Measurements from ENCODE around the gene CRACDL.

The CRACDL gene

DNA sequence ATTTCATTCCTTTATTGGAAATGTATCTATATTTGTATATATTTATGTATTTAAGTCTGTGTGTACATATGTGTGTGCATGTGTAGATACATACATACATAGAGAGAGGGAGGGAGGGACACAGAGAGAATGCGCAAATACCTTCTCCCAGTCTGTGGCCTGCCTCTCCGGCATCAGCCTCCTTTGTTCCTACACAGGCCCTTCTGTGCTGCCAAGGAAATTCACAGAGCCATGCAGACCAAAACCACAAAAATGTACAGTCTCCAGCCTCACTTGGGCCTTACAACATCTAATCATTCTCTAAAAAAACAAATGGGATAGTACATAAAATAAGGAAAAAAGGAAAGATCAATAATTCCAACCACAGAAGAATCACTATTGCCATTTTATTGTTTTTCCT is 8.8 kb upstream of the CRACDL start:
- no peak overlapping the region for H3K27ac ChIP-seq (ENCODE audit: low read depth, low read length)
- H3K4me2 ChIP-seq (ENCODE audit: low read length) = no peak overlapping the region
- no CpG with 5 or more reads among the region's 2 CpGs for WGBS (ENCODE audit: extremely low coverage, insufficient coverage, insufficient read length)
- no peaks in the 10 kb centered on the region for H3K79me2 ChIP-seq (ENCODE audit: control insufficient read depth, insufficient read depth, low read length, poor library complexity)
- no peak overlapping the region for H4K8ac ChIP-seq (ENCODE audit: low read depth, low read length)
- H3K9ac ChIP-seq (ENCODE audit: low read length) = no peak overlapping the region
- no peak overlapping the region for H4K12ac ChIP-seq (ENCODE audit: low read depth, low read length)
- no peaks in the 10 kb centered on the region for H3K79me1 ChIP-seq (ENCODE audit: low read length)
- no peak overlapping the region for H2AK5ac ChIP-seq (ENCODE audit: low read length)
- no peak overlapping the region for H4K91ac ChIP-seq (ENCODE audit: low read depth, low read length)
- no peak overlapping the region for H3K14ac ChIP-seq (ENCODE audit: low read length)
- H3K27me3 ChIP-seq (ENCODE audit: insufficient read depth, low read length) = no peaks in the 10 kb centered on the region
- no peak overlapping the region for H3K4me3 ChIP-seq (ENCODE audit: low read depth, low read length)
- DNase-seq = no peak
- H2BK12ac ChIP-seq (ENCODE audit: low read length) = no peak overlapping the region
- H2AFZ ChIP-seq (ENCODE audit: insufficient read depth, low read length, poor library complexity) = no peak overlapping the region
- H3K9me3 ChIP-seq (ENCODE audit: insufficient read depth, low read depth, low read length) = no peaks in the 10 kb centered on the region
- H3K23ac ChIP-seq (ENCODE audit: low read length) = no peak overlapping the region
- no peak overlapping the region for H3K18ac ChIP-seq (ENCODE audit: low read length)
- H3K4ac ChIP-seq (ENCODE audit: low read depth, low read length) = no peak overlapping the region
- no peaks in the 10 kb centered on the region for H3K4me1 ChIP-seq (ENCODE audit: control insufficient read depth in 1 of 2, insufficient read depth in 2 of 2, low read length in 2 of 2)
- H2BK120ac ChIP-seq (ENCODE audit: insufficient read depth, low read length, poor library complexity) = no peak overlapping the region
- H3K36me3 ChIP-seq (ENCODE audit: control insufficient read depth in 1 of 2, insufficient read depth in 2 of 2, low read length in 2 of 2) = no peaks in the 10 kb centered on the region
- no peak overlapping the region for H2BK5ac ChIP-seq (ENCODE audit: low read depth, low read length, poor library complexity)

- no peak overlapping the region for H4K8ac ChIP-seq (ENCODE audit: low read depth, low read length)
- H3K79me2 ChIP-seq (ENCODE audit: control insufficient read depth, insufficient read depth, low read length, poor library complexity) = no peaks in the 10 kb centered on the region
- no peak overlapping the region for H2AFZ ChIP-seq (ENCODE audit: insufficient read depth, low read length, poor library complexity)
- no peak overlapping the region for H2BK5ac ChIP-seq (ENCODE audit: low read depth, low read length, poor library complexity)
- no peak overlapping the region for H3K9ac ChIP-seq (ENCODE audit: low read length)
- no peak overlapping the region for H3K23ac ChIP-seq (ENCODE audit: low read length)
- H3K4me2 ChIP-seq (ENCODE audit: low read length) = no peak overlapping the region
- DNase-seq = no peak
- no peak overlapping the region for H3K4ac ChIP-seq (ENCODE audit: low read depth, low read length)
- H3K4me3 ChIP-seq (ENCODE audit: low read depth, low read length) = no peak overlapping the region
- WGBS (ENCODE audit: extremely low coverage, insufficient coverage, insufficient read length) = no CpG with 5 or more reads among the region's 1 CpG
- no peak overlapping the region for H2AK5ac ChIP-seq (ENCODE audit: low read length)
- H2BK12ac ChIP-seq (ENCODE audit: low read length) = no peak overlapping the region
- H3K9me3 ChIP-seq (ENCODE audit: insufficient read depth, low read depth, low read length) = peaks cover 2% of the 10 kb centered on the region
- H3K27ac ChIP-seq (ENCODE audit: low read depth, low read length) = no peak overlapping the region
- no peak overlapping the region for H3K18ac ChIP-seq (ENCODE audit: low read length)
- no peak overlapping the region for H3K14ac ChIP-seq (ENCODE audit: low read length)
- H3K4me1 ChIP-seq (ENCODE audit: control insufficient read depth in 1 of 2, insufficient read depth in 2 of 2, low read length in 2 of 2) = peaks cover 10 to 13% of the 10 kb centered on the region in 2 experiments
- H3K79me1 ChIP-seq (ENCODE audit: low read length) = no peaks in the 10 kb centered on the region
- no peak overlapping the region for H4K91ac ChIP-seq (ENCODE audit: low read depth, low read length)
- no peak overlapping the region for H4K12ac ChIP-seq (ENCODE audit: low read depth, low read length)
- H3K36me3 ChIP-seq (ENCODE audit: control insufficient read depth in 1 of 2, insufficient read depth in 2 of 2, low read length in 2 of 2) = no peaks in the 10 kb centered on the region
- no peak overlapping the region for H2BK120ac ChIP-seq (ENCODE audit: insufficient read depth, low read length, poor library complexity)
- peaks cover 37% of the 10 kb centered on the region for H3K27me3 ChIP-seq (ENCODE audit: insufficient read depth, low read length)
Measured at GRCh38 chr2:98940102-98940501, 4.1 kb upstream of the CRACDL start.

- DNase-seq = no peak
- no peak overlapping the region for H2BK120ac ChIP-seq (ENCODE audit: insufficient read depth, low read length, poor library complexity)
- H2AK5ac ChIP-seq (ENCODE audit: low read length) = no peak overlapping the region
- no peak overlapping the region for H2AFZ ChIP-seq (ENCODE audit: insufficient read depth, low read length, poor library complexity)
- no peak overlapping the region for H2BK12ac ChIP-seq (ENCODE audit: low read length)
- no peak overlapping the region for H3K4me3 ChIP-seq (ENCODE audit: low read depth, low read length)
- no peak overlapping the region for H4K91ac ChIP-seq (ENCODE audit: low read depth, low read length)
- H3K14ac ChIP-seq (ENCODE audit: low read length) = no peak overlapping the region
- H3K18ac ChIP-seq (ENCODE audit: low read length) = no peak overlapping the region
- H4K8ac ChIP-seq (ENCODE audit: low read depth, low read length) = no peak overlapping the region
- peaks cover 2% of the 10 kb centered on the region for H3K9me3 ChIP-seq (ENCODE audit: insufficient read depth, low read depth, low read length)
- H3K79me1 ChIP-seq (ENCODE audit: low read length) = no peaks in the 10 kb centered on the region
- peaks cover 42% of the 10 kb centered on the region for H3K27me3 ChIP-seq (ENCODE audit: insufficient read depth, low read length)
- WGBS (ENCODE audit: extremely low coverage, insufficient coverage, insufficient read length) = no CpG with 5 or more reads among the region's 2 CpGs
- H3K36me3 ChIP-seq (ENCODE audit: control insufficient read depth in 1 of 2, insufficient read depth in 2 of 2, low read length in 2 of 2) = no peaks in the 10 kb centered on the region
- peaks cover 10 to 13% of the 10 kb centered on the region in 2 experiments for H3K4me1 ChIP-seq (ENCODE audit: control insufficient read depth in 1 of 2, insufficient read depth in 2 of 2, low read length in 2 of 2)
- H3K79me2 ChIP-seq (ENCODE audit: control insufficient read depth, insufficient read depth, low read length, poor library complexity) = no peaks in the 10 kb centered on the region
- H3K23ac ChIP-seq (ENCODE audit: low read length) = no peak overlapping the region
- H2BK5ac ChIP-seq (ENCODE audit: low read depth, low read length, poor library complexity) = no peak overlapping the region
- H4K12ac ChIP-seq (ENCODE audit: low read depth, low read length) = no peak overlapping the region
- H3K4ac ChIP-seq (ENCODE audit: low read depth, low read length) = no peak overlapping the region
- no peak overlapping the region for H3K4me2 ChIP-seq (ENCODE audit: low read length)
- H3K9ac ChIP-seq (ENCODE audit: low read length) = no peak overlapping the region
- H3K27ac ChIP-seq (ENCODE audit: low read depth, low read length) = no peak overlapping the region
Measured at GRCh38 chr2:98937906-98938305, 1.9 kb upstream of the CRACDL start.

GRCh38 chr2:98936353-98937351 is 627 bp upstream of the CRACDL start:
- peak overlapping the region; percentile 73 for H3K4me2 ChIP-seq (ENCODE audit: low read length)
- no peak overlapping the region for H4K91ac ChIP-seq (ENCODE audit: low read depth, low read length)
- no peak overlapping the region for H3K23ac ChIP-seq (ENCODE audit: low read length)
- no peaks in the 10 kb centered on the region for H3K79me1 ChIP-seq (ENCODE audit: low read length)
- H2BK120ac ChIP-seq (ENCODE audit: insufficient read depth, low read length, poor library complexity) = no peak overlapping the region
- H2BK5ac ChIP-seq (ENCODE audit: low read depth, low read length, poor library complexity) = no peak overlapping the region
- H4K12ac ChIP-seq (ENCODE audit: low read depth, low read length) = no peak overlapping the region
- no peak overlapping the region for H3K9ac ChIP-seq (ENCODE audit: low read length)
- no peak overlapping the region for H3K27ac ChIP-seq (ENCODE audit: low read depth, low read length)
- no peak overlapping the region for H3K18ac ChIP-seq (ENCODE audit: low read length)
- H3K4me1 ChIP-seq (ENCODE audit: control insufficient read depth in 1 of 2, insufficient read depth in 2 of 2, low read length in 2 of 2) = peaks cover 10 to 13% of the 10 kb centered on the region in 2 experiments
- peaks cover 42% of the 10 kb centered on the region for H3K27me3 ChIP-seq (ENCODE audit: insufficient read depth, low read length)
- no peaks in the 10 kb centered on the region for H3K79me2 ChIP-seq (ENCODE audit: control insufficient read depth, insufficient read depth, low read length, poor library complexity)
- H2AK5ac ChIP-seq (ENCODE audit: low read length) = no peak overlapping the region
- peak overlapping the region; percentile 32 for H3K4me3 ChIP-seq (ENCODE audit: low read depth, low read length)
- H2BK12ac ChIP-seq (ENCODE audit: low read length) = no peak overlapping the region
- H3K14ac ChIP-seq (ENCODE audit: low read length) = no peak overlapping the region
- WGBS (ENCODE audit: extremely low coverage, insufficient coverage, insufficient read length) = no CpG with 5 or more reads among the region's 100 CpGs
- H3K9me3 ChIP-seq (ENCODE audit: insufficient read depth, low read depth, low read length) = peaks cover 2% of the 10 kb centered on the region
- DNase-seq = peak in 1 of 2 donors; percentile 26
- peak overlapping the region; percentile 21 for H2AFZ ChIP-seq (ENCODE audit: insufficient read depth, low read length, poor library complexity)
- H3K4ac ChIP-seq (ENCODE audit: low read depth, low read length) = no peak overlapping the region
- no peak overlapping the region for H4K8ac ChIP-seq (ENCODE audit: low read depth, low read length)
- H3K36me3 ChIP-seq (ENCODE audit: control insufficient read depth in 1 of 2, insufficient read depth in 2 of 2, low read length in 2 of 2) = no peaks in the 10 kb centered on the region
